NCI-H1048 (cell line): Measurements from ENCODE around the gene PSMB3.
A peak's percentile ranks its signal among the peaks of the same experiment; 100 is the strongest.
"Not testable (repeated sequence)": the region's sequence is repeated elsewhere in the genome, so short reads cannot be mapped to it uniquely, and the experiment has no call there.

ENCODE experiments used
- DNase-seq: peaks from one replicate; lab custom pipeline; 2025; lab: John Stamatoyannopoulos, UW

PSMB3 gene

DNA sequence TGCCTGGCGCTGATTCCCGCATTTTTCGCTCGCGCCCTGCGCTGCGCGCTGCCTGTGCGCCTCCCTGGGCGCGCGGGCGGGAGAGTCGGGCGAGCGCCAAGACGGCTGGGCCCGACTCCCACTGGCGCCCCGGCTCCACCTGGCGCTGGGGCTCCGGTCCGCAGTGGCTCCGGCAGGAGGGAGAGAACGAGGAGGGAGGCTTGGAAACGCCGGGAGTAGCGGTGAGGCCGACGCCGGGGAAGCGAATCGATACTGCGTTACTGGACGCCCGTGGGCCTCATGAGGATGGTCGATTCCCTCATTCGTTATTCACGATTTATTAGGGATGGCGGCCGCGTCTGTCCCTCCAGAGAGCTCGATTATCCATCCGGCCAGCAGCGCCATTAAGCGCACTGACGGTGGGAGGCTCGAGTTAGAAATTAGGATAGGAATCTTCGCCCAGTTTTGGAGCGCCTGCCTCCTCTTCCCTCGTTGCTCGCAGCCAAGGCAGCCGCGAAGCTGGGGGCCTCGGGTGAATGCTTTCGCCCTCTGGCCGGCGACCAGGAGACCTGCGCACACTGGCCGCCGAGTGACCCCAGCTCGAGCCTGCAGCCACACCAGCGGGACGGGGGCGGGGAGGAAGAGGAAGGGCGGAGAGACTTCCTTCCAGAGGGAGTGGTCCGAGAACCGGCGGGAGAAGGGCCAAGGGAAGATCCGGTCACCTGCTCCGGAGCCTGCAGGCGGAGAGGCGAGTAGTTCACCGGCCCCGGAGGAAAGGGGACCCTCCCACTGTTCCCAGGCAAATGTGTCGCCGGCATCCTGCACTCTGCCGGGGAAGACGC, 3.1 kb upstream of the PSMB3 start:
- no peak for DNase-seq

DNA sequence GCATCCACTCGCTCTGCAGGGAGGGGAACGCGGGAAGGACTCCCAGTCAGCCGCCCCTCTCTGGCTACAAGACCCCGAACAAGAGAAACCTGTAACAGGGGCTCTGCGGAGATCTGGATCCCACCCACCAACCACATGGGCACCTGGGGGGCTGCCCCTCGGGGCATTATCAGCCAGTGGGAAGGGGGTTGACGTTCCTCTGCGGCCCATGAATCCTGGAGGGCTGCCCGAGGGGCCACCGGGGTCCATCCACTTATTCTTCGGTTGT, 2.6 kb upstream of the PSMB3 start:
- no peak for DNase-seq

DNA sequence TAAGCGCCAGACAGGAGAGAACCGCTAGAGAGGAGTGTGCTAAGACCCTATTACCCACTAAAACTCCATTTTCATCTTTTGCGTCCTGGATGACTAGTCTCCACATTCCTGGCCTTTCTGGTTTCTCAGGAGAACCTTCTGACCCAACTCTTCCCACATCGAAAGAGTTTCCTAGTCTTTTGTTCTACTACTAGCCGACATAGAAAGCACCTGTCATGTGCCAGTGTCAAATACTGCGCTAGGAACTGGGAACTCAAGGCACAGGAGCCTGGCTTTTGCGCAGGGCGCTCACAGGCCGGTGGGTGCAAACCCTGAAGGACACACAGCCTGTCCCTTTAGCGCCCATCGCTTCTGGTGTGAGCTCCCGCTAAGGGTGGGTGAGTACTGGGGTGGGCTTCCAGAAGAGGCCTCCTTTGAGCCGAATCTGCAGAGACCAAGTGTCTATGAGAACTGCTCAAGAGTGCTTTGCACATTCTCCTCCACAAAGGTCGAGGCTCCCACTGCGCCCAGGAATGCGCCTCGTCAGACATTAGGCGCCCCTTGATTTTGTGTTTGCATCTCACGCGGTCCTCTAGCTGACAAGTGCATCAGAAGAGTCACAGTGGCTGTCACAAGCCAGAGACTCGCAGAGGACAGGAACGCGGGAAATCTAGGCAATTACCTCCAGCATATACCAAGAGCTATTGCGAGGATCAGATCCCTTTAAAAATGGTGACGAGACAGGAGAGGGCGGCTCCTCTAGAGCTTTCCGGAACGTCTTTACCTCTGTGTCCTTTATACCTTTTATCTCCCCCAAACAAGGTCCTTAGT, 2.0 kb upstream of the PSMB3 start:
- no peak for DNase-seq

DNA sequence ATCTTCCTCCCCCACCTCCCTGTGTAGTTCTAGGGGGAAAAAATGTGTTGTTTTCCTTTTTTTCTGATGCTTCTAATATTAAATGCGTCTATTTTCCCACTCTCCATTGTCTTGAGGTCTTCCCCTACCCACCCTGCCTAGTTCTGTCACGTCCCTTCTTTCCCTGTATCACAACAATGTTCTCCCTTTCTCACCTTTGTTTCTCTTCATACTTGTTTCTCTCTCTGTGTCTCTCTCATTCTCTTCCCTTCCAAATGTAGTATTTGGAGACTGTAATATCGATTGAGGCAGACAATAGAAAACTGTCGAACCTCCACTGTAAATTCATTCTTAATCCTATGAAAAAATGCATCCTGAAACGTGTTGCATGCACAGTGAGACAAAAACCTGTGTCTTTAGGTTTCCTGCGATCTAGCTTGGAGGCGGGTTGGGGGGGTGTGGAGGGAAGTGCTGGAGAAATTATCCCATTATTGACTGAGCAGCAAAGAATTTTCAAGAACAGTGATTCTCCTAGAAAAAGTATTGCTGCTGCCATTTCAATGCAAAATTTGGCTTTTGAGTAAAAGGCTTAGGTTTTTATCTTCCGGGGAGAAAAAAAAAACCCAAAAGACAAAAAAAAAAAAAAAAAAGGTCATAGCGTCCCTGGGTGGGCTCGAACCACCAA, 1.3 kb upstream of the PSMB3 start:
- DNase-seq = no peak

DNA sequence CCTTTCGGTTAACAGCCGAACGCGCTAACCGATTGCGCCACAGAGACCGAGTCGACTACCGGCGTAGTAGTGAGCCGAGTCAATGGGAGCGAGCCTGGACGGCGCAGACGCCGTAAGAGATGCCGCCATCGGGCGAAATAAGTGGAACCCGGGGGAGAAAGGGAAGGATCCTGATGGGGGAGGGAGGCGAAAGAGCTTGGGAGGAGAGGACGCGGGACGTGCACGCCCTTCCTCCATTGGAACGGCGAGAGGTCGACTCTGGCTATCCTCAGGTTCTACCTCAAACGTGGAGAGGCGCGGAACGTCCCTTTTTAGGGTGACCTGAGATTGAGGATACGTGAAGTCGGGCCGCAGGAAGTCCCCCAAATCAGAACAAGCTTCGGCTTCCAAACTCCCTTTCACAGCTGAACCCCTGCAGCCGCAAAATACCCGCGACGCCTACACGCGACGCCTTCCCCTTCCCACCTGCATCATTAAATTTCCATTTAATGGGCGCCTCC, 683 bp upstream of the PSMB3 start:
- peak; percentile 50 for DNase-seq

- DNase-seq = no peak
Measured at GRCh38 chr17:38753071-38753506, 548 bp downstream of the PSMB3 start.

DNA sequence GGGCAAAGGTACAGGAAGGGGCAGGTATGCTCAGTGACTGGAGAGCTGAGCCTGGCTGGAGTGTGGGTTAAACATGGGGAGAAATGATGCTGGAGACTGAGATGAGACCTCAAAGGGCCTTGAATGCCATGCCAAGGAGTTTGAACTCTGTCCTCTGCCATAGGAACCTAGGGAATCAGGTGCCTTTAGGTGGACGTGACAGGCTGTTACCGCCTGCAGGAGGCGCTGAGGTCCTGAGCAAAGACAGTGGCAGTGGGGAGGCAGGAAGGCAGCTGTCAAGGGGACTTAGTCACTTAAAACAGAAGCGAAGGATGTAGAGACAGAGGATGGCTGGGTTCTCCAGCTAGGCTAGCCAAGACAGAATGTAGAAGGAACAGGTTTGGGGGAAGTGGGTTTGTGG, 9.1 kb downstream of the PSMB3 start:
- DNase-seq = no peak

DNA sequence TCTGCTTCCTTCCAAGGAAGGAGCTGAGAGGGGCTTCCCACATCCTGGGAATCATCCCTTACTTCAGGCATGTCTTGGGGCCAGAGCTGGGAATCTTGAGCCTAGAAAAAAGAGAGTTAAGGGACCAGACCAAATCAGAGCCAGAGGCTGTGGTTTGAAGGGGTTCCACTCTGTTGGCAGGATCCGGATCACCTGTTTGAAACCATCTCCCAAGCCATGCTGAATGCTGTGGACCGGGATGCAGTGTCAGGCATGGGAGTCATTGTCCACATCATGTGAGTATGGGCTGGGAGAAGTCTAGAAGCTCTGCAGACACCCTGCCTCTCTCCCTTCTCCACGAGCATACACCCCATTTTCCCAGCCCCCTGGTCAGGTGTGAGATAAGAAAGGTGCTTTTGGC, 9.7 kb downstream of the PSMB3 start:
- no peak for DNase-seq

GRCh38 chr17:38766341-38766740, 13.8 kb downstream of the PSMB3 start:
- DNase-seq = no peak

DNA sequence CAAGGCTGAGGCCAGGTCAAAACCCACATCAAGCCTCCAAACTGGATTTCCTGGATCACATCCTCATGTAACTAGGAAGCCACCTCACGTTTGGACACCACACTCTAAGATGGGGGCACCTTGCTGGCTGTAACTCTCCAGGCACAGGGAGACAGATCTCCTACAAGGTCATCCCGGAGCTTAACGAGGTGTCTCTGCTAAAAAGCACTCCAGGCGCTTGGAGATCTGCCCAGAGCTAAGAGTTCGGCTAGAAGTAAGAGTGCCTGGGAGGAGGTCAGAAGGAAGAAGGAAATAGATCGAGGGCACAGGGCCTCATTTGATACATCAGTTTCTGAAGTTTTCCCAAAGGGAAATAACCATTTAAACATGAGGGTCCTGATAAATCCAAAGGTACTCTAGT, 15.9 kb downstream of the PSMB3 start:
- DNase-seq = no peak

DNA sequence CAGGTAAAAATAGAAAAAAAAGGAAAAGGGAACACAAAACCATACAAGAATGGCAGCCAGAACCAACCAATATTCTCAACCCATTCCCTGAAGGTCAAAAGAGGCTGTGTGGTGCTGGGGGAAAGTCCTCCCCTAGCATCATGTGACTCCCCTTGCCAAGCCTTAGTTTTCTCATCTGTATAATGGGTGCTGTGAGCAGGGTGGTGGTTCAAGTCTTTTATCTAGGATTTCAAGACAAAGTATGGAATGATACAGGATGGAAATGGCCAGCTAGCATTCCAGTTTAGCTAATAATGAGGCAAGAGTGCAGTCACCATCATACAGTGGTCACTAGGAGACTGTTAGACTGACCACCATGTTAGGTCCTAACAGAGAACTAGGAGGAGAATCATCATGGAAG, 20.7 kb downstream of the PSMB3 start:
- no peak for DNase-seq

- no peak for DNase-seq
Measured at GRCh38 chr17:38777641-38778250, 25.2 kb downstream of the PSMB3 start.

DNA sequence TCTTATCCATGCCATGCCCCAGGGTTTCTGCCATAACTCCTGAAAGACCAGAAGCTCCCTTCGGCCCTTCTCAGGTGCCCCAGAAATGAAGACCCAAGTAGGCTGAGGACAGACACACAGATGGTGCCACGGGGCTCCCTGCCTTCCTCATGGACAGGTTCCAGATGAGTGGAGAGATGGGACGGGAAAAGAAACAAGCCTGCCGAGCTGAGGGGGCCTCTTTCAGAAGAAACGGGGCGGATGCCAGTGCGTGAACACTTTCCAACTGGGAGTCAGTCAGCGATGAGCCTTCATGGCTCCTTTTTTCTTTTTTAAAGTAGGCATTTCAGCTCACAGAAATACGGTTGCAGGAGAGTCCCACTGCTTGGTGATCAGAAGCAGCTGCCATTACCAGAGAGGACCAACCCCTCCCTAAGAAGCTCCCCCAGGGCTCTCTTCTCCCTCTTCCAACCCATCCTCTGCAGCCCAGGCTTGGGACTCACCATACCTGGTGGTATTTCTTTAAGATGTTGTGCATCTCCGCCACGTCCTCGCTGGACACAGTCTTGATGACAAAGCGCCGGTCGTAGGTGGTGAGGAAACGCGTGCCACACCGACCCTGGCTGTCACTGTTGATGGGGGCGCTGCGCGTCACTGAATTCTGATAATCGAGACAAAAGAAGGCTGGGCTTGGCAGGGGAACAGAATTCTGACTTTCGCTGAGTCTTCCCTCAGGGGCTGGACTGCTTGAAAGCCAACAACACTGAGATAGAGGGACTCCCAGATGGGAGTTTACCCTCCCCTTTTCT, 27.6 kb downstream of the PSMB3 start:
- DNase-seq = no peak

DNA sequence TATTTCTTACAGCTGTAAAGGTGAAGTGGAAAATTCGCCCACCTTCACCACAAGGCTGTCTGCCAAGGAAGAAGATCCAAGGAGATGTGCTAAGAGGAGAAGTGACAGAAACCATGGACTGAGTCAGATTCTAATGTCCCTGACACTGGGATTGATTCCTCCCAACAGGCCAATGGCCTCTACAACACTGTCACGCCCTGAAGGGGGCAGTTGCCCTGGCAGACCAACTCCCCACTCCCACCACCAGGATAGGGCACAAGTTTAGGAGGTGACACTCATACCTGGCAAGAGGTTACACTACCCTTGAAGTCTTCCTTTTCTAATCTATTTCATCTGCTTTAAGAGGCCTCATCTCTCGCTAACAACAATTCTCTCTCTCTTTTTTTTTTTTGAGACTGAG, 30.7 kb downstream of the PSMB3 start:
- DNase-seq = no peak

DNA sequence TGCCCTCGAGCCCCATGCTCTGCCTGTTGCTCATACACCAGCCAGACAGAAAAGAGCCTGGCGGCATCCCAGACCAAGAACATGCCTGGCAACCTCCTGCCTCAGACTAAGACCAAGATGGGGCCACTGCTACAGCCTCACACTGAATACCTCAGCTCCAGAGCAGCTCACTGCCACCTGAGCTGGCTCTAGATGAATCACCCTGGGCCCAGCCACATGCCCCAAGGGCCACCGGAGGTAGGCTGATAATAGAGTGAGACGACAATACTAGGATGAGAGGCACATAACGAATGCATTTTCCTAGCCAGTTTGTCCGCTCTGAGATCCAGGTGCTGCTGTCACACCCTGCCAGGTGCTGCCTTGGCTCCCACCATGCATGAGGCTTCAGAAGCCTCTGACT, 33.8 kb downstream of the PSMB3 start:
- no peak for DNase-seq

GRCh38 chr17:38787999-38788398, 35.5 kb downstream of the PSMB3 start:
- not testable (repeated sequence) for DNase-seq

- no peak for DNase-seq
Measured at GRCh38 chr17:38789185-38789584, 36.6 kb downstream of the PSMB3 start.

DNA sequence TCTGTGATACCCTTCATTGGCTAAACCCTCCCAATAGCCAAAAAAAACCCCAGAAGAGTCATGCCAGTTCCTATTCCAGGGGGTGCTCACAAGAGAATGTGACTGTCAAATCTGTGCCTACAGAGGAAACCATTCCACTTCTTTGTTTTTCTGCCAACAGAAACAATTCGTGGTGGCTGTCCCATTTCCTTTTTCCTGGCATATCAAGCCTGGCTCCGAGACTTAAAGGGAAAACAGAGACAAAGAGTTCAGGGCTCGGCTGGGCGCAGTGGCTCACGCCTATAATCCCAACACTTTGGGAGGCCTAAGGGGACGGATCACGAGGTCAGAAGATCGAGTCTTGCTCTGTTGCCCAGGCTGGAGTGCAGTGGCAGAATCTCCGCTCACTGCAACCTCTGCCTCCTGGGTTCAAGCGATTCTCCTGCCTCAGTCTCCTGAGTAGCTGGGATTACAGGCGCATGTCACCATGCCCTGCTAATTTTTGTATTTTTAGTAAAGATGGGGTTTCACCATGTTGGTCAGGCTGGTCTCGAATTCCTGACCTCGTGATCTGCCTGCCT, 37.7 kb downstream of the PSMB3 start:
- DNase-seq = not testable (repeated sequence)

DNA sequence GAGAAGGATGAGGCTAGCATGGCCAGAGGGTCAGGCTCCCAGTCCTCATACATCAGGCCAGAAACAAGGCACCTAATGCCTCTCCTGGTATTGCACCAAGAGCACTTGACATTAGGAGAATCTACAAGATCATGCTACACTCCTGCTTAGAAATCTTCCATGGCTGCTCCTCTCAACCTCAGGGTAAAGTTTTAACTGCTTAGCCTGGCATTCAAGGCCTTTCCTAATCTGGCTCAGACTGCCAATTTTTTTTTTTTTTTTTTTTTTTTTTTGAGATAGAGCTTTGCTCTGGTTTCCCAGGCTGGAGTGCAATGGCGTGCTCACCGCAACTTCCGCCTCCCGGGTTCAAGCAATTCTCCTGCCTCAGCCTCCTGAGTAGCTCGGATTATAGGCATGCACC, 38.6 kb downstream of the PSMB3 start:
- no peak for DNase-seq

DNA sequence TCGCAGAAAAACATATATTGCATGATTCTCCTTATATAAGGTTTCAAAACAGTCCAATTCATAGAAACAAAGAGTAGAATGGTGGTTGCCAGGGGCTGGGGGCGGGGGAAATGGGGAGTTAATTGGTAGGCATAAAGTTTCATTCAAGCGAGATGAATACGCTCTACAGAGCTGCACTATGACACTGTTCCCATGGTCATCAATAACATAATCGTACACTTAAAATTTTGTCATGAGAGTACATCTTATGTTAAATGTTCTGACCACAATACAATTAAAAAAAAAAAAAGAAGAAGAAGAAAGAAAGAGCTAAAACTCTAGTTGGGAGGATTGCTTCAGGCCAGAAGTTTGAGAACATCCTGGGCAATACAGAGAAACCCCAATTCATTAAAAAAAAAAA, 41.7 kb downstream of the PSMB3 start:
- no peak for DNase-seq

- DNase-seq = no peak
Measured at GRCh38 chr17:38796451-38797157, 44.1 kb downstream of the PSMB3 start.
